Neural cell (in vitro differentiated cells): ENCODE results near the gene CRYGN. TPM values are rescaled to one million over a fixed set of nuclear protein-coding genes. Genes with fewer than 3 reads are reported as not detected.

Source experiments
- H2AFZ ChIP-seq: fragments of 200-600, 300-800 bp; sonication (generic), shearing (Covaris generic); 2 replicates; pipeline ENCODE4 v1.6.0; 2014; ENCODE audit warnings: low read depth, mild to moderate bottlenecking, antibody characterized with exemption, low read length, moderate library complexity
- H3F3A ChIP-seq: fragments of 200-600 bp; shearing (Covaris generic); 2 replicates; pipeline ENCODE4 v1.6.1; 2016; ENCODE audit warnings: mild to moderate bottlenecking, moderate library complexity, mixed read lengths, antibody characterized with exemption, low read length; ENCODE audit not compliant: insufficient read depth, poor library complexity, severe bottlenecking
- H3K27ac ChIP-seq: fragments of 200-600, 300-800 bp; sonication (generic), shearing (Covaris generic); 2 replicates; pipeline ENCODE4 v1.5.1; 2014; ENCODE audit warnings: mild to moderate bottlenecking, low read length, moderate library complexity
- H3K27me3 ChIP-seq: fragments of 300-800, 200-600 bp; sonication (generic), shearing (Covaris generic); 2 replicates; pipeline ENCODE4 v1.6.0; 2014; ENCODE audit warnings: mild to moderate bottlenecking, low read depth, low read length, moderate library complexity; ENCODE audit not compliant: insufficient read depth
- H3K36me3 ChIP-seq: fragments of 300-800, 200-600 bp; sonication (generic), shearing (Covaris generic); 2 replicates; pipeline ENCODE4 v1.5.1; 2014; ENCODE audit warnings: mild to moderate bottlenecking, antibody characterized with exemption, low read length, moderate library complexity; ENCODE audit not compliant: insufficient read depth
- H3K4me2 ChIP-seq: fragments of 300-800, 200-600 bp; sonication (generic), shearing (Covaris generic); 2 replicates; pipeline ENCODE4 v1.6.0; 2014; ENCODE audit warnings: mild to moderate bottlenecking, low read length
- H3K4me3 ChIP-seq: fragments of 300-800, 200-600 bp; sonication (generic), shearing (Covaris generic); 2 replicates; pipeline ENCODE4 v1.5.1; 2014; ENCODE audit warnings: mild to moderate bottlenecking, low read length, moderate library complexity
- H3K79me2 ChIP-seq: fragments of 200-600 bp; shearing (Covaris generic); replicated peaks from 2 replicates; pipeline ENCODE4 v1.6.0; 2014; ENCODE audit warnings: mild to moderate bottlenecking, low read length, moderate library complexity; ENCODE audit not compliant: insufficient read depth
- H3K9ac ChIP-seq: fragments of 300-800, 200-600 bp; sonication (generic), shearing (Covaris generic); 2 replicates; pipeline ENCODE4 v1.6.1; 2016; ENCODE audit warnings: mild to moderate bottlenecking, low read length, mixed read lengths
- H3K9me2 ChIP-seq: fragments of 200-600 bp; shearing (Covaris generic); 2 replicates; pipeline ENCODE4 v1.6.1; 2016; ENCODE audit warnings: mild to moderate bottlenecking, low read length, mixed read lengths; ENCODE audit not compliant: insufficient read depth
- H3K9me3 ChIP-seq: fragments of 200-600, 300-800 bp; sonication (generic), shearing (Covaris generic); 2 replicates; pipeline ENCODE4 v1.6.1; 2016; ENCODE audit warnings: mild to moderate bottlenecking, mixed run types, low read length, moderate library complexity, mixed read lengths
- H4K20me1 ChIP-seq: fragments of 200-600 bp; shearing (Covaris generic); 2 replicates; pipeline ENCODE4 v1.6.1; 2016; ENCODE audit warnings: mild to moderate bottlenecking, mixed run types; ENCODE audit not compliant: insufficient read depth
- EP300 ChIP-seq: fragments of 450-650 bp; conservative IDR thresholded peaks from 2 replicates; pipeline ENCODE4 v1.6.1; 2014; ENCODE audit warnings: antibody characterized with exemption, mild to moderate bottlenecking, moderate library complexity; ENCODE audit not compliant: poor library complexity, severe bottlenecking
- EZH2 ChIP-seq: fragments of 200-600, 300-800 bp; shearing (Covaris generic), sonication (generic); IDR thresholded peaks from 2 replicates; pipeline ENCODE4 v1.6.1; 2014; ENCODE audit warnings: antibody characterized with exemption, low read length, borderline replicate concordance, mild to moderate bottlenecking; ENCODE audit not compliant: insufficient read depth, poor library complexity, severe bottlenecking
- MXI1 ChIP-seq: fragments of 450-650 bp; conservative IDR thresholded peaks from 2 replicates; pipeline ENCODE4 v1.6.1; 2014; ENCODE audit warnings: antibody characterized with exemption, mild to moderate bottlenecking; ENCODE audit not compliant: poor library complexity, severe bottlenecking
- POLR2AphosphoS5 ChIP-seq: IDR thresholded peaks from 2 replicates; pipeline ENCODE4 v1.6.1; 2012
- RAD21 ChIP-seq: fragments of 450-650 bp; conservative IDR thresholded peaks from 2 replicates; pipeline ENCODE4 v1.6.1; 2014; ENCODE audit warnings: antibody characterized with exemption, mild to moderate bottlenecking, moderate library complexity
- SMC3 ChIP-seq: fragments of 450-650 bp; conservative IDR thresholded peaks from 2 replicates; pipeline ENCODE4 v1.6.1; 2014; ENCODE audit warnings: antibody characterized with exemption, mild to moderate bottlenecking, moderate library complexity; ENCODE audit not compliant: poor library complexity
- TAF1 ChIP-seq: IDR thresholded peaks from 2 replicates; pipeline ENCODE4 v1.6.1; 2012; ENCODE audit warnings: low read depth
- polyA plus RNA-seq: library from polyadenylated mRNA; depleted of rRNA; stranded (reverse); fragments of >200 nt; gene quantifications from 2 replicates; pipeline ENCODE4 v1.2.3, GENCODE V29; 2014
- TF ChIP-seq, protein P1 (sequence below): fragments of 450-650 bp; IDR thresholded peaks from 2 replicates; pipeline ENCODE4 v1.5.1; 2014; ENCODE audit warnings: antibody characterized with exemption, mild to moderate bottlenecking, moderate library complexity; ENCODE audit not compliant: poor library complexity, severe bottlenecking
- TF ChIP-seq, protein P2 (sequence below): IDR thresholded peaks from 2 replicates; pipeline ENCODE4 v1.6.1; 2012; ENCODE audit warnings: borderline replicate concordance

CRYGN gene
- polyA plus RNA-seq, 1 donor from 2014 or later = not detected

DNA sequence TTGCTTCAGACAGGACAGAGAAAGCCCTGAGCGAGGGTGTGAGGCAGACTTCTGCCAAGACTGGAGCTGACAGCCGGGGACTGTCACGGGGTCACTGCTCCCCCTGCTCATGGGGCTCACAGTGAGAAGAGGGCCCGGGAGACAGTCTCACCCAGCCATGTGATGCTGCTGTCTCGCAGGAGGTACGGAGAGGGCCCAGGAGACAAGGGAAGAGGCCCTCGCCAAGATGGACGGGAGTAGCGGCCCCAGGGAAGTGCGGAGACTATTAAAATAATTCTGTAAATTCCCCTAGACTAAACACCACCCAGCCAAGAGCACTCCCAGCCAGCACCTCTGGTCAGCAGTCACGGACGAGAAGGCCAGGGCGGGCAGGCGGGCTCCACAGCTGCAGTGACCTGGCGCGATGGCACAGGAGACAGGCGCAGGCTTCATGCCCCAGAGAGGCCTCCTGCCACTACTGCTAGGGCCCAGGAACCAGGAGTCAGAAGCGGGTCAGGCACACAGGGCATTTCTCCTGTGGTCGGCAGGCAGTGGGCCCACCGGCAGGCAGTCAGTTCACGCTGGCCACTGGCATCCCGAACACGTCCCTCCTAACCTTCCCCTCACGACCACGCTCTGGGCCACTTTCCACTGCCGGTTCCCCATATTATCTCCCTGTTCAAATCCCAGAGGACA lies 54.2 kb downstream of the CRYGN start:
- no peak overlapping the region for H3K9ac ChIP-seq
- peaks cover 19% of the 10 kb centered on the region for H3K27me3 ChIP-seq
- no peak overlapping the region for H3K4me3 ChIP-seq
- no peak overlapping the region for H3K4me2 ChIP-seq
- no peaks in the 10 kb centered on the region for H3K36me3 ChIP-seq
- no peaks in the 10 kb centered on the region for H3K9me3 ChIP-seq
- no peak overlapping the region for H2AFZ ChIP-seq
- no peaks in the 10 kb centered on the region for H3K9me2 ChIP-seq
- H4K20me1 ChIP-seq = no peaks in the 10 kb centered on the region
- no peak overlapping the region for H3K27ac ChIP-seq
- H3F3A ChIP-seq = no peaks in the 10 kb centered on the region
- no peaks in the 10 kb centered on the region for H3K79me2 ChIP-seq
- TF ChIP-seq, protein P1, sequence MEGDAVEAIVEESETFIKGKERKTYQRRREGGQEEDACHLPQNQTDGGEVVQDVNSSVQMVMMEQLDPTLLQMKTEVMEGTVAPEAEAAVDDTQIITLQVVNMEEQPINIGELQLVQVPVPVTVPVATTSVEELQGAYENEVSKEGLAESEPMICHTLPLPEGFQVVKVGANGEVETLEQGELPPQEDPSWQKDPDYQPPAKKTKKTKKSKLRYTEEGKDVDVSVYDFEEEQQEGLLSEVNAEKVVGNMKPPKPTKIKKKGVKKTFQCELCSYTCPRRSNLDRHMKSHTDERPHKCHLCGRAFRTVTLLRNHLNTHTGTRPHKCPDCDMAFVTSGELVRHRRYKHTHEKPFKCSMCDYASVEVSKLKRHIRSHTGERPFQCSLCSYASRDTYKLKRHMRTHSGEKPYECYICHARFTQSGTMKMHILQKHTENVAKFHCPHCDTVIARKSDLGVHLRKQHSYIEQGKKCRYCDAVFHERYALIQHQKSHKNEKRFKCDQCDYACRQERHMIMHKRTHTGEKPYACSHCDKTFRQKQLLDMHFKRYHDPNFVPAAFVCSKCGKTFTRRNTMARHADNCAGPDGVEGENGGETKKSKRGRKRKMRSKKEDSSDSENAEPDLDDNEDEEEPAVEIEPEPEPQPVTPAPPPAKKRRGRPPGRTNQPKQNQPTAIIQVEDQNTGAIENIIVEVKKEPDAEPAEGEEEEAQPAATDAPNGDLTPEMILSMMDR = no peak
- no peak for TF ChIP-seq EZH2

DNA sequence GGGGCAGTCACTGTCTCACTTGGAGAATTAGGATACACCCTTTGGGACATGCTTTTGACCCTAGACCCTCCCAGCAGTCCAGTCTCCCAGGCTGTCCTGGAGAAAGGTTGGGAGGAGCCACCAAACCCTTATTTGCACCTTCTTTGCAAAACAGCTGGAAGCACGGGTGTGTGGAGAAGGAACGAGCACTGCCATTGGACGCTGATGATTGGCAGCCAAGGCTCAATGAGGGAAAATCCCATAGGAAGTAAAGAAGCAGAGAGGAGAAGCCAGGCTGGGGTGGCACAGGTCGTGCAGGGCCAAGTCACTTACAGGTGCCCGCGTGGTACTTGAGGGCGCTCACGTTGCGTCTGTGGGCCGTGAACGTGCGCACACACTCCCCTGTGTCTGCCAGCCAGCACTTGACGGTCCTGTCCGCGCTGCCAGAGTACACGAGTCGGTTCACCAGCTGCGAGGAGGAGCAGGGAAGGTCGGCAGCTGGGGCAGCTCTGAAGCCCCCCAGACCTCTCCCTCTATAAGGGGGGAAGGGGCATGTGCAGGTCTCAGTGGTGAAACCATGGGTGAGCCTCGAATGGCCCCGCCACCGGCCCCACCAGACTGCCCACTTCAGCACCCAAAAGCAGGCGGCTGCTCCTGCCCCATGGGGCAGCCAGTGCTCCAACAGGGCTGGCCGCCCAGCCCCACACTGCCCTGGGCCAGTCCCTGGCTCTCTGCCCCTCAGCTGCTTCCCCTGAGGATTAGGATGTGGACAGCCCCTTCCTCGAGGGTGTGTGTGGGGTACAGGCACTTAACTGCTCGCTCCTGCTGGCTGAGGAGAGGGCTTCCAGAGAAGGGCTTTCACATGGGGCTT lies 54.9 kb downstream of the CRYGN start:
- Histone ChIP-seq H2AFZ (no peak overlapping the region), H3F3A (no peaks in the 10 kb centered on the region), H3K9ac (no peak overlapping the region), H3K4me3 (no peak overlapping the region), H3K27me3 (peaks cover 19% of the 10 kb centered on the region), H4K20me1 (no peaks in the 10 kb centered on the region), H3K9me2 (no peaks in the 10 kb centered on the region), H3K9me3 (no peaks in the 10 kb centered on the region), H3K27ac (no peak overlapping the region), H3K79me2 (no peaks in the 10 kb centered on the region), H3K4me2 (no peak overlapping the region), H3K36me3 (no peaks in the 10 kb centered on the region)
- no peak for TF ChIP-seq SMC3
- no peak for TF ChIP-seq EZH2
- TF ChIP-seq, protein P2, sequence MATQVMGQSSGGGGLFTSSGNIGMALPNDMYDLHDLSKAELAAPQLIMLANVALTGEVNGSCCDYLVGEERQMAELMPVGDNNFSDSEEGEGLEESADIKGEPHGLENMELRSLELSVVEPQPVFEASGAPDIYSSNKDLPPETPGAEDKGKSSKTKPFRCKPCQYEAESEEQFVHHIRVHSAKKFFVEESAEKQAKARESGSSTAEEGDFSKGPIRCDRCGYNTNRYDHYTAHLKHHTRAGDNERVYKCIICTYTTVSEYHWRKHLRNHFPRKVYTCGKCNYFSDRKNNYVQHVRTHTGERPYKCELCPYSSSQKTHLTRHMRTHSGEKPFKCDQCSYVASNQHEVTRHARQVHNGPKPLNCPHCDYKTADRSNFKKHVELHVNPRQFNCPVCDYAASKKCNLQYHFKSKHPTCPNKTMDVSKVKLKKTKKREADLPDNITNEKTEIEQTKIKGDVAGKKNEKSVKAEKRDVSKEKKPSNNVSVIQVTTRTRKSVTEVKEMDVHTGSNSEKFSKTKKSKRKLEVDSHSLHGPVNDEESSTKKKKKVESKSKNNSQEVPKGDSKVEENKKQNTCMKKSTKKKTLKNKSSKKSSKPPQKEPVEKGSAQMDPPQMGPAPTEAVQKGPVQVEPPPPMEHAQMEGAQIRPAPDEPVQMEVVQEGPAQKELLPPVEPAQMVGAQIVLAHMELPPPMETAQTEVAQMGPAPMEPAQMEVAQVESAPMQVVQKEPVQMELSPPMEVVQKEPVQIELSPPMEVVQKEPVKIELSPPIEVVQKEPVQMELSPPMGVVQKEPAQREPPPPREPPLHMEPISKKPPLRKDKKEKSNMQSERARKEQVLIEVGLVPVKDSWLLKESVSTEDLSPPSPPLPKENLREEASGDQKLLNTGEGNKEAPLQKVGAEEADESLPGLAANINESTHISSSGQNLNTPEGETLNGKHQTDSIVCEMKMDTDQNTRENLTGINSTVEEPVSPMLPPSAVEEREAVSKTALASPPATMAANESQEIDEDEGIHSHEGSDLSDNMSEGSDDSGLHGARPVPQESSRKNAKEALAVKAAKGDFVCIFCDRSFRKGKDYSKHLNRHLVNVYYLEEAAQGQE = no peak
- TF ChIP-seq POLR2AphosphoS5 = no peak
- no peak for TF ChIP-seq MXI1
- TF ChIP-seq TAF1 = no peak
- TF ChIP-seq RAD21 = no peak
- TF ChIP-seq, protein P1 = no peak
- no peak for TF ChIP-seq EP300
